HCT116 (cell line): ENCODE results near the gene CCDC69.

Experiments
- CEBPB ChIP-seq: IDR thresholded peaks from 2 replicates; pipeline ENCODE4 v1.6.1; 2012; ENCODE audit warnings: low read depth
- EZH2 ChIP-seq: fragments of 200-600 bp; sonication (generic); IDR thresholded peaks from 2 replicates; pipeline ENCODE4 v1.6.1; 2017; ENCODE audit warnings: antibody characterized with exemption, mixed run types
- POLR2A ChIP-seq: IDR thresholded peaks from 2 replicates; pipeline ENCODE4 v1.7.0; 2011; ENCODE audit warnings: borderline replicate concordance; ENCODE audit not compliant: insufficient read depth, insufficient read length; ENCODE audit errors: extremely low read depth
- SRF ChIP-seq: IDR thresholded peaks from 2 replicates; pipeline ENCODE4 v1.6.1; 2012; ENCODE audit warnings: low read depth
- TF ChIP-seq, protein P1 (sequence below), 3 experiments: fragments of 200-600 bp in 1 of 3; sonication (generic) in 1 of 3; IDR thresholded peaks in 2 of 3; conservative IDR thresholded peaks in 1 of 3; 2 replicates each; pipeline ENCODE4 v1.5.1; 2012 to 2017; ENCODE audit warnings: low read depth in 2 of 3, low read length in 2 of 3, antibody characterized with exemption in 1 of 3, borderline replicate concordance in 1 of 3, control low read depth in 1 of 3, mild to moderate bottlenecking in 1 of 3, mixed read lengths in 1 of 3, mixed run types in 1 of 3, moderate library complexity in 1 of 3; ENCODE audit not compliant: insufficient read depth in 1 of 3

DNA sequence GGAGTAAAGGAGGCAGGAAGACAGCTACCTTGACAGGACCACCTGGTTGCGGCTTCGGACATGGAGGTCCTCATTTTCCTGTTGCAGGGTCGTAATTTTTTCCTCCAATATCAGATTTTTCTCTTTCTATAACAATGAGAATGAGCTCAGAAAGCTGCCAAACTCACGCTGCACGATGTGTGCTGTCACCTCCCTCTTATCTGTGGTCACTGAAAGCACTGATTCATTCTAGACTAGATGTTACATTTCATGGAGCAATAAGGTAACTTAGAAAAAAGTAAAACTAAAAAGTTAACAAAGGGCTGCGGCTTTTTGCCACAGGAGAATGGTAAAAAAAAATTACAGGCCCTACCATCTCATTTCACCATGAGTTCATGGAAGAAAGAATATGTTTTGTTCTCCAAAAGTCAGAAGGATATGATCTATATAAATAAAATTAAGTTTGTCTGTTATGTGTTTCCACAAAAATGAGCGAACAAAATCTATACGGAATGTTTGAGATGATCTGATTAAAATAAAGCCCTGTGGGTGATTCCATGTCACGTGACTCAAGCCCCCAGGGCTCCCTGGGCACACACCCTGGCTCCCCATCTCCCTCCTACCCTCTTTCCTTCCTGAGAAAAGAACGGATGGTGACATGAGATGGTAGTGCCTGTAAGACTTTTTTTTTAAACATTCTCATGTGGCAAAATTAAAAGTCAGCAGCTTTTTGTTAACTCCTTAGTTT is 39.4 kb downstream of the CCDC69 start:
- TF ChIP-seq, protein P1, sequence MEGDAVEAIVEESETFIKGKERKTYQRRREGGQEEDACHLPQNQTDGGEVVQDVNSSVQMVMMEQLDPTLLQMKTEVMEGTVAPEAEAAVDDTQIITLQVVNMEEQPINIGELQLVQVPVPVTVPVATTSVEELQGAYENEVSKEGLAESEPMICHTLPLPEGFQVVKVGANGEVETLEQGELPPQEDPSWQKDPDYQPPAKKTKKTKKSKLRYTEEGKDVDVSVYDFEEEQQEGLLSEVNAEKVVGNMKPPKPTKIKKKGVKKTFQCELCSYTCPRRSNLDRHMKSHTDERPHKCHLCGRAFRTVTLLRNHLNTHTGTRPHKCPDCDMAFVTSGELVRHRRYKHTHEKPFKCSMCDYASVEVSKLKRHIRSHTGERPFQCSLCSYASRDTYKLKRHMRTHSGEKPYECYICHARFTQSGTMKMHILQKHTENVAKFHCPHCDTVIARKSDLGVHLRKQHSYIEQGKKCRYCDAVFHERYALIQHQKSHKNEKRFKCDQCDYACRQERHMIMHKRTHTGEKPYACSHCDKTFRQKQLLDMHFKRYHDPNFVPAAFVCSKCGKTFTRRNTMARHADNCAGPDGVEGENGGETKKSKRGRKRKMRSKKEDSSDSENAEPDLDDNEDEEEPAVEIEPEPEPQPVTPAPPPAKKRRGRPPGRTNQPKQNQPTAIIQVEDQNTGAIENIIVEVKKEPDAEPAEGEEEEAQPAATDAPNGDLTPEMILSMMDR (IDR thresholded peaks at IDR 0.05 in 2 of 3, conservative IDR thresholded peaks at IDR 0.05 in 1 of 3; ENCODE audit: borderline replicate concordance in 1 of 3, insufficient read depth in 1 of 3, low read depth in 2 of 3, low read length in 2 of 3): no peak
- TF ChIP-seq CEBPB: no peak
- TF ChIP-seq POLR2A: no peak
- no peak for TF ChIP-seq SRF
- TF ChIP-seq EZH2: no peak
